HCT116 (cell line): ENCODE data around the gene TANC1. TPM values are rescaled to one million over a fixed set of nuclear protein-coding genes. Genes with fewer than 3 reads are reported as not detected.

Experiments used
- ATAC-seq: fragments of 200-7000 bp; cut with Tn5 transposase; 2 replicates; pipeline ENCODE4 v1.9.1; 2020; ENCODE audit warnings: mild to moderate bottlenecking, moderate library complexity
- BruUV-seq: library from RNA; stranded (reverse); fragments of 400-500 nt; replicated peaks from 2 replicates; lab custom pipeline; 2021; lab: Mats Ljungman, UMichigan
- CTCF ChIA-PET: fragments of 300-600 bp; sonication (Branson Sonifier 250); formaldehyde crosslinking; loops from one replicate; lab custom pipeline; 2021; ENCODE audit warnings: antibody characterized with exemption; lab: Charles Lee
- POLR2A ChIA-PET: fragments of 300-600, 350-600 bp; sonication (Branson Sonifier 250); formaldehyde crosslinking; loops from one replicate; lab custom pipeline; 2021; ENCODE audit warnings: antibody characterized with exemption; lab: Charles Lee
- RAD21 ChIA-PET, 2 experiments: fragments of 300-600 bp; sonication (Branson Sonifier 250); formaldehyde crosslinking; loops; one replicate each; lab custom pipeline; 2023; ENCODE audit warnings: low total read pairs in 2 of 2; ENCODE audit not compliant: uncharacterized antibody in 2 of 2, unreplicated experiment in 2 of 2, low non-redundant PET in 1 of 2; lab: Charles Lee
- DNase-seq: peaks from one replicate; pipeline ENCODE4 v3.0.0-alpha.2; 2010; ENCODE audit warnings: low read depth, low spot score
- H2AFZ ChIP-seq: fragments of 200-600 bp; shearing (Covaris generic), sonication (generic); 2 replicates; pipeline ENCODE4 v1.6.1; 2017; ENCODE audit warnings: low read depth, mixed run types, mixed read lengths, antibody characterized with exemption, low read length; ENCODE audit not compliant: poor library complexity, severe bottlenecking
- H3K27ac ChIP-seq: 2 replicates; pipeline ENCODE4 v1.5.1; 2012; ENCODE audit warnings: low read depth, low read length
- H3K27me3 ChIP-seq: fragments of 200-600 bp; sonication (generic); 2 replicates; pipeline ENCODE4 v1.6.1; 2016; ENCODE audit warnings: mixed run types, low read length, mixed read lengths; ENCODE audit not compliant: insufficient read depth
- H3K36me3 ChIP-seq, 2 experiments: fragments of 200-500 bp in 1 of 2; fragments of 200-600 bp in 1 of 2; sonication (Bioruptor generic) in 1 of 2; sonication (generic) in 1 of 2; 2 replicates each; pipeline versions ENCODE4 v1.5.1 to v1.6.1; 2014 to 2016; ENCODE audit warnings: low read length in 2 of 2, inconsistent platforms in 1 of 2, mixed read lengths in 1 of 2, mixed run types in 1 of 2; ENCODE audit not compliant: insufficient read depth in 2 of 2, control insufficient read depth in 1 of 2
- H3K4me1 ChIP-seq, 2 experiments: fragments of 200-600 bp in 1 of 2; sonication (generic) in 1 of 2; 2 replicates each; pipeline versions ENCODE4 v1.5.1 to v1.6.1; 2012 to 2017; ENCODE audit warnings: low read length in 2 of 2, inconsistent platforms in 1 of 2, mild to moderate bottlenecking in 1 of 2, mixed read lengths in 1 of 2, mixed run types in 1 of 2, moderate library complexity in 1 of 2; ENCODE audit not compliant: insufficient read depth in 2 of 2, control insufficient read depth in 1 of 2
- H3K4me2 ChIP-seq: fragments of 200-600 bp; sonication (generic); 2 replicates; pipeline ENCODE4 v1.6.1; 2017; ENCODE audit warnings: mixed run types, low read length, mixed read lengths
- H3K4me3 ChIP-seq, 2 experiments: fragments of 200-600 bp in 1 of 2; sonication (generic) in 1 of 2; replicated peaks in 1 of 2; 2 replicates each; pipeline ENCODE4 v1.5.1; 2011 to 2016; ENCODE audit warnings: low read length in 2 of 2, control low read depth in 1 of 2, low read depth in 1 of 2, mild to moderate bottlenecking in 1 of 2, mixed read lengths in 1 of 2, mixed run types in 1 of 2
- H3K79me2 ChIP-seq: fragments of 200-600 bp; sonication (generic); 2 replicates; pipeline ENCODE4 v1.6.1; 2017; ENCODE audit warnings: mild to moderate bottlenecking, mixed run types, low read length, moderate library complexity, mixed read lengths; ENCODE audit not compliant: insufficient read depth
- H3K9ac ChIP-seq: fragments of 200-600 bp; sonication (generic); 2 replicates; pipeline ENCODE4 v1.6.1; 2016; ENCODE audit warnings: low read length, mixed read lengths
- H3K9me2 ChIP-seq: fragments of 200-600 bp; sonication (generic), shearing (Covaris generic); 2 replicates; pipeline ENCODE4 v1.6.1; 2017; ENCODE audit warnings: mixed run types, mild to moderate bottlenecking, moderate library complexity; ENCODE audit not compliant: insufficient read depth
- H3K9me3 ChIP-seq, 2 experiments: fragments of 200-500 bp in 1 of 2; fragments of 200-600 bp in 1 of 2; sonication (Bioruptor generic) in 1 of 2; sonication (generic) in 1 of 2; 2 replicates each; pipeline ENCODE4 v1.6.1; 2014 to 2017; ENCODE audit warnings: low read length in 2 of 2, mixed read lengths in 2 of 2, inconsistent platforms in 1 of 2, low read depth in 1 of 2, mild to moderate bottlenecking in 1 of 2, mixed run types in 1 of 2, moderate library complexity in 1 of 2; ENCODE audit not compliant: control insufficient read depth in 1 of 2, insufficient read depth in 1 of 2
- H4K20me1 ChIP-seq: fragments of 200-600 bp; sonication (generic), shearing (Covaris generic); 2 replicates; pipeline ENCODE4 v1.6.1; 2017; ENCODE audit warnings: mixed run types, mild to moderate bottlenecking, moderate library complexity; ENCODE audit not compliant: insufficient read depth
- CBX3 ChIP-seq: IDR thresholded peaks from 2 replicates; pipeline ENCODE4 v1.6.1; 2012; ENCODE audit warnings: low read depth
- EGR1 ChIP-seq: IDR thresholded peaks from 2 replicates; pipeline ENCODE4 v1.6.1; 2012; ENCODE audit warnings: low read depth
- ELF1 ChIP-seq: IDR thresholded peaks from 2 replicates; pipeline ENCODE4 v1.6.1; 2012; ENCODE audit warnings: low read depth, borderline replicate concordance
- EZH2phosphoT487 ChIP-seq: fragments of 200-600 bp; IDR thresholded peaks from 2 replicates; pipeline ENCODE4 v1.6.1; 2018; ENCODE audit warnings: antibody characterized with exemption, borderline replicate concordance
- JUND ChIP-seq: IDR thresholded peaks from 2 replicates; pipeline ENCODE4 v1.6.1; 2012
- POLR2A ChIP-seq: IDR thresholded peaks from 2 replicates; pipeline ENCODE4 v1.7.0; 2011; ENCODE audit warnings: borderline replicate concordance; ENCODE audit not compliant: insufficient read depth, insufficient read length; ENCODE audit errors: extremely low read depth
- REST ChIP-seq: IDR thresholded peaks from 2 replicates; pipeline ENCODE4 v1.6.1; 2012; ENCODE audit warnings: low read depth
- SRF ChIP-seq: IDR thresholded peaks from 2 replicates; pipeline ENCODE4 v1.6.1; 2012; ENCODE audit warnings: low read depth
- YY1 ChIP-seq: IDR thresholded peaks from 2 replicates; pipeline ENCODE4 v1.6.1; 2011; ENCODE audit warnings: low read length, low read depth, moderate library complexity, mild to moderate bottlenecking; ENCODE audit not compliant: insufficient replicate concordance; ENCODE audit errors: extremely low read depth
- intact Hi-C: fragments of 100-400 bp; cut with micrococcal nuclease; formaldehyde crosslinking; loops from 2 replicates; pipeline ENCODE4 v1.10.0; 2022
- total RNA-seq: library from RNA; stranded (reverse); gene quantifications from one replicate; pipeline ENCODE4 v1.2.1, GENCODE V29; 2021; ENCODE audit not compliant: unreplicated experiment

TANC1 gene
- total RNA-seq, 1 experiment from 2014 or later = 15.1 TPM

- H3K9me3 ChIP-seq = no peaks in the 10 kb centered on the region
- no TSS peak for BruUV-seq
- H3K4me1 ChIP-seq = peaks cover 4 to 8% of the 10 kb centered on the region in 2 experiments; a peak in 3 of 4 replicates
- no peak overlapping the region for H3K9ac ChIP-seq
- ChIA-PET CTCF (no interaction called here), RAD21 (no interaction called here), POLR2A (no interaction called here)
- intact Hi-C loops = no loop called here
- H3K36me3 ChIP-seq = no peaks in the 10 kb centered on the region
- H3K4me3 ChIP-seq = no peak overlapping the region
- H3K79me2 ChIP-seq = peaks cover 10% of the 10 kb centered on the region
- no peak overlapping the region for H2AFZ ChIP-seq
- H3K27ac ChIP-seq = no peak overlapping the region
- no peaks in the 10 kb centered on the region for H3K27me3 ChIP-seq
- DNase-seq = no peak
- H3K4me2 ChIP-seq = no peak overlapping the region
- ATAC-seq = no peak
- H4K20me1 ChIP-seq = no peaks in the 10 kb centered on the region
- TF ChIP-seq JUND = no peak
- TF ChIP-seq ELF1 = no peak
- TF ChIP-seq POLR2A = no peak
- TF ChIP-seq CBX3 = no peak
- TF ChIP-seq SRF = no peak
- no peak for TF ChIP-seq EGR1
- no peak for TF ChIP-seq REST
- TF ChIP-seq EZH2phosphoT487 = no peak
- no peak for TF ChIP-seq YY1
- H3K9me2 ChIP-seq = no peaks in the 10 kb centered on the region
Measured at GRCh38 chr2:158999458-158999857, 31.0 kb downstream of the TANC1 start.
